Astrocyte of the cerebellum (primary cell): ENCODE data around the gene SRD5A1.

ENCODE experiments used
- DNase-seq: peaks from one replicate; pipeline ENCODE4 v3.0.0-alpha.2; 2011; ENCODE audit warnings: low read depth
- H3K4me3 ChIP-seq: 2 replicates; pipeline ENCODE4 v1.5.1; 2011; ENCODE audit warnings: mild to moderate bottlenecking, low read depth, low read length, moderate library complexity
- CTCF ChIP-seq: IDR thresholded peaks from 2 replicates; pipeline ENCODE4 v1.5.1; 2012; ENCODE audit warnings: low read length, low read depth, moderate library complexity, mild to moderate bottlenecking; ENCODE audit errors: missing control alignments
- in situ Hi-C: cut with HindIII; loops from 2 replicates; pipeline ENCODE4 v1.10.0; 2017; ENCODE audit warnings: low sequenced_read_pairs

The SRD5A1 gene

GRCh38 chr5:6595405-6595804 is 37.8 kb upstream of the SRD5A1 start:
- in situ Hi-C loops = loop anchor here (25.0 kb wide), 1 partner anchor 1108 kb away; no protein-coding TSS in a partner anchor
- no peak for TF ChIP-seq CTCF
- no peak overlapping the region for H3K4me3 ChIP-seq
- no peak for DNase-seq

GRCh38 chr5:6596388-6596787 is 36.9 kb upstream of the SRD5A1 start:
- in situ Hi-C loops = loop anchor here (25.0 kb wide), 1 partner anchor 1109 kb away; no protein-coding TSS in a partner anchor
- DNase-seq = no peak
- TF ChIP-seq CTCF = no peak
- no peak overlapping the region for H3K4me3 ChIP-seq

- no peak for TF ChIP-seq CTCF
- in situ Hi-C loops = loop anchor here (25.0 kb wide), 1 partner anchor 1110 kb away; no protein-coding TSS in a partner anchor
- H3K4me3 ChIP-seq = no peak overlapping the region
- DNase-seq = no peak
Measured at GRCh38 chr5:6597557-6597956, 35.7 kb upstream of the SRD5A1 start.

GRCh38 chr5:6598351-6598900 is 34.8 kb upstream of the SRD5A1 start:
- TF ChIP-seq CTCF = no peak
- H3K4me3 ChIP-seq = no peak overlapping the region
- in situ Hi-C loops = loop anchor here (25.0 kb wide), 1 partner anchor 1111 kb away; no protein-coding TSS in a partner anchor
- no peak for DNase-seq

GRCh38 chr5:6599739-6600138 is 33.5 kb upstream of the SRD5A1 start:
- DNase-seq = no peak
- in situ Hi-C loops = loop anchor here (25.0 kb wide), 1 partner anchor 1112 kb away; no protein-coding TSS in a partner anchor

GRCh38 chr5:6601271-6601670 is 32.0 kb upstream of the SRD5A1 start:
- no peak for DNase-seq
- no peak overlapping the region for H3K4me3 ChIP-seq
- in situ Hi-C loops = no loop called here
- no peak for TF ChIP-seq CTCF

More at GRCh38 chr5:6599739-6600138, 33.5 kb upstream of the SRD5A1 start:
- TF ChIP-seq CTCF = no peak
- no peak overlapping the region for H3K4me3 ChIP-seq
